ENCODE measurements around the gene VRK3.

The VRK3 gene

GRCh38 chr19:50043967-50044366 lies 18.8 kb upstream of the VRK3 start:
- DNase-seq (ENCODE audit: low spot score) = no peak
- no peak for TF ChIP-seq CTCF (IDR thresholded peaks at IDR 0.05; ENCODE audit: extremely low read depth, missing control alignments)

GRCh38 chr19:50042363-50043024 lies 17.3 kb upstream of the VRK3 start:
- no peak for TF ChIP-seq CTCF (IDR thresholded peaks at IDR 0.05; ENCODE audit: extremely low read depth, missing control alignments)
- DNase-seq (ENCODE audit: low spot score) = no peak

GRCh38 chr19:50040967-50041366 lies 15.8 kb upstream of the VRK3 start:
- no peak for TF ChIP-seq CTCF (IDR thresholded peaks at IDR 0.05; ENCODE audit: extremely low read depth, missing control alignments)
- no peak for DNase-seq (ENCODE audit: low spot score)

DNA sequence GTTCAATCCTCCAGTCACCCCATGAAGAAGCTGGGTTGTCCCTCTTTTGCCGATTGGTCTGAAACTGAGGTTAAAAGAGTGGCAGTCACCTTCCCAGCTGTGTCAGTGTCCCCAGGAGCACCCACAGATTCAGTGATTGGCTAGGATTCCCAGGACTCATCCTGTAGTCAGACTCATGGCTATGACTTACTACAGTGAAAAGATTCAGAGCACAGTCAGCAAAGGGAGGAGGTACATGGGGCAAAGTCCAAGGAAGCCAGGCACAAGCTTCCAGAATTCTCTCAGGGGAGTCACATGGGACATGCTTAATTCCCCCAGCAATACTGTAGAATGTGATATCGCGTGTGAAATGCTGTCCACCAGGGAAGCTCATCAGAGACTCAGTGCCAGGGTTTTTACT lies 14.8 kb upstream of the VRK3 start:
- no peak for DNase-seq (ENCODE audit: low spot score)
- no peak for TF ChIP-seq CTCF (IDR thresholded peaks at IDR 0.05; ENCODE audit: extremely low read depth, missing control alignments)

GRCh38 chr19:50036908-50037307 lies 11.7 kb upstream of the VRK3 start:
- DNase-seq (ENCODE audit: low spot score) = no peak
- TF ChIP-seq CTCF (IDR thresholded peaks at IDR 0.05; ENCODE audit: extremely low read depth, missing control alignments) = no peak

DNA sequence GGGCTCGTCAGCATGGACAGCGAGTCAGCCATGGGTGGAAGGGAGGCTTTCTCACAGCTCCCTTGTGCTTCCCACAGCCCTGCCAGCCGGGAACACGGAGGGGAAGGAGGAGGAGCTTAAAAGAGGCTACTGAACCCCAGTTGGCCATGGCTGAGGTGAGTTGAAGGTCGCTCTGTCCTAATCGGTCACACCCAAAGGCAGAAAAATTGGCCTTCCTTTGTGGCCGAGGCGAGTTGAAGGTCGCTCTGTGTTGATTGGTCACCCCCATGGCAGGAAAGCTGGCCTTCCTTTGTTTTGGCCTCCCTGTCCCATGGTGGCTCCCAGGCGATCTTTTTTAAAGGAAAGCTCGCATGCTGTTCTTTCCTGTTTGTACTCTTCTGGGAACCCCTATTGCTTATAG lies 5.8 kb upstream of the VRK3 start:
- TF ChIP-seq CTCF (IDR thresholded peaks at IDR 0.05; ENCODE audit: extremely low read depth, missing control alignments) = no peak
- no peak for DNase-seq (ENCODE audit: low spot score)

GRCh38 chr19:50030225-50030624 lies 5.1 kb upstream of the VRK3 start:
- DNase-seq (ENCODE audit: low spot score) = no peak
- no peak for TF ChIP-seq CTCF (IDR thresholded peaks at IDR 0.05; ENCODE audit: extremely low read depth, missing control alignments)
